Ectodermal cell (in vitro differentiated cells): ENCODE measurements around the gene RILPL2.
"Not testable (repeated sequence)": the region's sequence is repeated elsewhere in the genome, so short reads cannot be mapped to it uniquely, and the experiment has no call there.

ENCODE experiments used
- H3K27ac ChIP-seq: 2 replicates; pipeline ENCODE4 v1.7.0; 2013; ENCODE audit warnings: mild to moderate bottlenecking, low read depth, low read length; ENCODE audit not compliant: insufficient read depth, poor library complexity, severe bottlenecking
- H3K27me3 ChIP-seq: 2 replicates; pipeline ENCODE4 v1.7.0; 2013; ENCODE audit warnings: mild to moderate bottlenecking, low read length; ENCODE audit not compliant: insufficient read depth, control insufficient read depth, poor library complexity, severe bottlenecking
- H3K36me3 ChIP-seq: one replicate; pipeline ENCODE4 v1.7.0; 2013; ENCODE audit warnings: low read length; ENCODE audit not compliant: control insufficient read depth, insufficient read depth
- H3K4me1 ChIP-seq: one replicate; pipeline ENCODE4 v1.7.0; 2013; ENCODE audit warnings: low read length; ENCODE audit not compliant: control insufficient read depth, insufficient read depth
- H3K4me3 ChIP-seq: 2 replicates; pipeline ENCODE4 v1.7.0; 2013; ENCODE audit warnings: low read depth, low read length, control low read depth; ENCODE audit not compliant: insufficient read depth
- H3K9me3 ChIP-seq: 2 replicates; pipeline ENCODE4 v1.7.0; 2013; ENCODE audit warnings: mild to moderate bottlenecking, low read length, moderate library complexity; ENCODE audit not compliant: control insufficient read depth
- WGBS, 2 experiments: methylation state at CpG; one replicate each; pipeline ENCODE4 v1.1.7; 2013; ENCODE audit warnings: missing lambda C conversion rate in 2 of 2; 5-methylcytosine and 5-hydroxymethylcytosine counted together

The RILPL2 gene

GRCh38 chr12:123384318-123384993 lies 52.0 kb downstream of the RILPL2 start:
- WGBS, 2 experiments = 2% methylated on average over 41 of the region's 41 CpGs
- peaks cover 40% of the 10 kb centered on the region for H3K27me3 ChIP-seq
- H3K36me3 ChIP-seq = no peaks in the 10 kb centered on the region
- peak overlapping the region; percentile 85 for H3K4me3 ChIP-seq
- no peak overlapping the region for H3K27ac ChIP-seq
- H3K9me3 ChIP-seq = no peaks in the 10 kb centered on the region
- no peaks in the 10 kb centered on the region for H3K4me1 ChIP-seq

- H3K4me1 ChIP-seq = no peaks in the 10 kb centered on the region
- no peaks in the 10 kb centered on the region for H3K36me3 ChIP-seq
- WGBS, 2 experiments = 90 to 93% methylated on average over 14 of the region's 14 CpGs
- H3K27ac ChIP-seq = no peak overlapping the region
- H3K9me3 ChIP-seq = no peaks in the 10 kb centered on the region
- no peak overlapping the region for H3K4me3 ChIP-seq
- peaks cover 32% of the 10 kb centered on the region for H3K27me3 ChIP-seq
Observed at GRCh38 chr12:123382684-123383083, 53.8 kb downstream of the RILPL2 start.

DNA sequence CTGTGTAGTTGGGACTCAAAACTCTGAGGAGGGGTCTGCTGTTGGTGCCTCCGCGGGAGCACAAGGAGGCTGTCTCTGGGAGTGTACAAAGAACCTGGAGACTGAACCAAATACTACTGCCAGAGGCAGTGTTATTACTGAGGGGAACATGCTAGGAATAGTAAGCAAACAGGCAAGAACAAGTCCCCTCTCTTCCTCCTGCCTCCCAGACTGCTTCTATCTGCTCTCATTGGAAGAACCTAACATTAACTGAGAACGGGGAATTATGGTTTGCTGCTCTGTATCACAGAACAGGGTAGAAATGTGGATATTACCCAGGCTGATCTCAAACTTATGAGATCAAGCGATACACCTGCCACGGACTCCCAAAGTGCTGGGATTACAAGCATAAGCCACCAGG lies 57.1 kb downstream of the RILPL2 start:
- Histone ChIP-seq H3K27me3 (peaks cover under 1% of the 10 kb centered on the region), H3K9me3 (no peaks in the 10 kb centered on the region), H3K36me3 (no peaks in the 10 kb centered on the region), H3K4me3 (no peak overlapping the region), H3K27ac (no peak overlapping the region), H3K4me1 (no peaks in the 10 kb centered on the region)
- WGBS, 2 experiments = 92 to 96% methylated on average over 5 of the region's 5 CpGs

- WGBS, 2 experiments = 80 to 88% methylated on average over 5 of the region's 5 CpGs
- not testable (repeated sequence) for H3K27ac ChIP-seq, H3K36me3 ChIP-seq, H3K9me3 ChIP-seq, H3K4me1 ChIP-seq, H3K27me3 ChIP-seq, H3K4me3 ChIP-seq
Observed at GRCh38 chr12:123372415-123372814, 64.1 kb downstream of the RILPL2 start.

DNA sequence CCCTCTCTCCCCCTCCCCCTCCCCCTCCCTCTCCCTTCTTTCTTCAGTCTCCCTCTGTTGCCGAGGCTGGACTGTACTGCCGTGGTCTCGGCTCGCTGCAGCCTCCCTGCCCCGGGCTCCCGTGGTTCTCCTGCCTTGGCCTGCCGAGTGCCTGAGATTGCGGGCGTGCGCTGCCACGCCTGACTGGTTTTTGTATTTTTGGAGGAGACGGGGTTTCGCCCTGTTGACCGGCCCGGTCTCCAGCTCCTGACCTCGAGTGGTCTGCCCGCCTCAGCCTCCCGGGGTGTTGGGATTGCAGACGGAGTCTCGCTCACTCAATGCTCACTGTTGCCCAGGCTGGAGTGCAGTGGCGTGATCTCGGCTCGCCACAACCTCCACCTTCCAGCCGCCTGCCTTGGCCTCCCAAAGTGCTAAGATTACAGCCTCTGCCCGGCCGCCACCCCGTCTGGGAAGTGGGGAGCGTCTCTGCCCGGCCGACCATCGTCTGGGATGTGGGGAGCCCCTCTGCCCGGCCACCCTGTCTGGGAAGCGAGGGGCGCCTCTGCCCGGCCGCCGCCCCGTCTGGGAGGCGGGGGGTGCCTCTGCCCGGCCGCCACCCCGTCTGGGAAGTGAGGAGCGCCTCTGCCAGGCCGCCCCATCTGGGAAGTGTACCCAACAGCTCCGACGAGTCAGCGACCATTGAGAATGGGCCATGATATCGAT lies 64.7 kb downstream of the RILPL2 start:
- not testable (repeated sequence) for H3K27me3 ChIP-seq, H3K27ac ChIP-seq
- WGBS, 2 experiments = 93 to 95% methylated on average over 48 of the region's 48 CpGs

GRCh38 chr12:123369229-123369628 lies 67.3 kb downstream of the RILPL2 start:
- Histone ChIP-seq H3K27me3 (no peaks in the 10 kb centered on the region), H3K27ac (no peak overlapping the region), H3K4me1 (no peaks in the 10 kb centered on the region), H3K9me3 (no peaks in the 10 kb centered on the region), H3K4me3 (no peak overlapping the region), H3K36me3 (no peaks in the 10 kb centered on the region)
- WGBS, 2 experiments = 89 to 90% methylated on average over 5 of the region's 5 CpGs

More for the DNA sequence above, 64.7 kb downstream of the RILPL2 start:
- not testable (repeated sequence) for H3K4me1 ChIP-seq, H3K36me3 ChIP-seq, H3K4me3 ChIP-seq, H3K9me3 ChIP-seq

DNA sequence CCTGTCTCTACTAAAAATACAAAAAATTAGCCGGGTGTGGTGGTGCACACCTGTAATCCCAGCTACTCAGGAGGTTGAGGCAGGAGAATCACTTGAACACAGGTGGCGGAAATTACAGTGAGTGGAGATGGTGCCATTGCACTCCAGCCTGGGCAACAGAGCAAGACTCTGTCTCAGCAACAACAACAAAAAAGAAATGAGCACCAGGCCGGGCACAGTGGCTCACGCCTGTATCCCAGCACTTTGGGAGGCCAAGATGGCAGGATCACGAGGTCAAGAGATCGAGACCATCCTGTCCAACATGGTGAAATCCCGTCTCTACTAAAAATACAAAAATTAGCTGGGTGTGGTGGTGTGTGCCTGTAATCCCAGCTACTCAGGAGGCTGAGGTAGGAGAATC lies 68.1 kb downstream of the RILPL2 start:
- H3K27ac ChIP-seq, H3K9me3 ChIP-seq, H3K27me3 ChIP-seq, H3K4me3 ChIP-seq, H3K4me1 ChIP-seq, H3K36me3 ChIP-seq: not testable (repeated sequence)
- 89 to 94% methylated on average over 7 of the region's 7 CpGs for WGBS, 2 experiments

DNA sequence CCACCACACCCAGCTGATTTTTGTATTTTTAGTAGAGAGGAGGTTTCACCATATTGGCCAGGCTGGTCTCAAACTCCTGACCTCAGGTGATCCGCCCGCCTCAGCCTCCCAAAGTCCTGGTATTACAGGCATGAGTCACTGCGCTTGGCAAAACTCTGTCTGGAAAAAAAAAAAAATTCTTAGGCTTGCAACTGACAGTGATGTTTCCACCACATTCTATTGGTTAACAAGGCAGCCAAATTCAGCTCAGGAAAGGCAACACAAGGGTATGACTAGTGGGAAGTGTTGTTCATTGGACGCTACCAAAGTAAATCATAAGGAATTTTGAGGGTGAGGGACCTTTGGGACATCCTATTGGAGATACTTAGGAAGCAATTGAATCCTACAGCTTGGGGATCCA lies 69.0 kb downstream of the RILPL2 start:
- Histone ChIP-seq H3K4me3 (no peak overlapping the region), H3K27me3 (no peaks in the 10 kb centered on the region), H3K4me1 (peaks cover 6% of the 10 kb centered on the region), H3K27ac (no peak overlapping the region), H3K36me3 (no peaks in the 10 kb centered on the region), H3K9me3 (no peaks in the 10 kb centered on the region)
- 96 to 97% methylated on average over 4 of the region's 4 CpGs for WGBS, 2 experiments
